Measurements from ENCODE around the gene IL9R. TPM values are rescaled to one million over a fixed set of nuclear protein-coding genes. Genes with fewer than 3 reads are reported as not detected.
"Not testable (repeated sequence)": the region's sequence is repeated elsewhere in the genome, so short reads cannot be mapped to it uniquely, and the experiment has no call there.

Gene IL9R
- total RNA-seq, 1 experiment from 2014 or later, result not detected

- H3K27me3 ChIP-seq (ENCODE audit: low read length); BruUV-seq (replicated peaks); POLR2A ChIA-PET (ENCODE audit: unreplicated experiment); H3K79me2 ChIP-seq (ENCODE audit: low read length); intact Hi-C loops (cut with micrococcal nuclease); H4K20me1 ChIP-seq (ENCODE audit: low read length); CTCF ChIA-PET; ATAC-seq; H3K27ac ChIP-seq (ENCODE audit: low read length); H3K36me3 ChIP-seq (ENCODE audit: low read depth, low read length); H3K9me2 ChIP-seq (replicated peaks; ENCODE audit: low read length); H3F3A ChIP-seq (ENCODE audit: low read length, unreplicated experiment); H3K4me1 ChIP-seq (ENCODE audit: insufficient read depth, low read length); H3K9me3 ChIP-seq (ENCODE audit: low read length); H3K9ac ChIP-seq (ENCODE audit: low read length): not testable (repeated sequence)
- Histone ChIP-seq H3K4me3 (ENCODE audit: low read length) (0 out of 2 replicates have a peak overlapping the region, but pooled peaks have one; percentile 15), H2AFZ (ENCODE audit: low read length) (peak overlapping the region; percentile 55; the same call in 1 of the 2 replicates), H3K4me2 (ENCODE audit: low read length) (peak overlapping the region; percentile 60)
- DNase-seq, result peak; percentile 36
- TF ChIP-seq CTCF (conservative IDR thresholded peaks at IDR 0.05; ENCODE audit: low read depth, low read length), result peak; percentile 43; the same call in 1 of the 2 replicates
Measured at GRCh38 chrX:155971658-155972057, 25.8 kb upstream of the IL9R start.

- intact Hi-C loops (cut with micrococcal nuclease); H3K4me1 ChIP-seq (ENCODE audit: insufficient read depth, low read length); POLR2A ChIA-PET (ENCODE audit: unreplicated experiment); DNase-seq; ATAC-seq; H3F3A ChIP-seq (ENCODE audit: low read length, unreplicated experiment); H3K9me2 ChIP-seq (replicated peaks; ENCODE audit: low read length); H3K9me3 ChIP-seq (ENCODE audit: low read length); H3K4me3 ChIP-seq (ENCODE audit: low read length); H3K9ac ChIP-seq (ENCODE audit: low read length); H2AFZ ChIP-seq (ENCODE audit: low read length); CTCF ChIA-PET; H3K79me2 ChIP-seq (ENCODE audit: low read length); BruUV-seq (replicated peaks); H4K20me1 ChIP-seq (ENCODE audit: low read length); H3K4me2 ChIP-seq (ENCODE audit: low read length); H3K27ac ChIP-seq (ENCODE audit: low read length); H3K27me3 ChIP-seq (ENCODE audit: low read length); H3K36me3 ChIP-seq (ENCODE audit: low read depth, low read length): not testable (repeated sequence)
Measured at GRCh38 chrX:155972241-155972640, 25.3 kb upstream of the IL9R start.

- H3K27ac ChIP-seq (ENCODE audit: low read length), result no peak overlapping the region
- no peaks in the 10 kb centered on the region for H3F3A ChIP-seq (ENCODE audit: low read length, unreplicated experiment)
- intact Hi-C loops (cut with micrococcal nuclease), result no loop called here
- no peak overlapping the region for H3K4me2 ChIP-seq (ENCODE audit: low read length)
- no peaks in the 10 kb centered on the region for H4K20me1 ChIP-seq (ENCODE audit: low read length)
- H3K4me3 ChIP-seq (ENCODE audit: low read length), result no peak overlapping the region
- no peak overlapping the region for H2AFZ ChIP-seq (ENCODE audit: low read length)
- POLR2A ChIA-PET (ENCODE audit: unreplicated experiment), result no interaction called here
- BruUV-seq (replicated peaks), result no TSS peak
- CTCF ChIA-PET, result no interaction called here
- no peak for ATAC-seq
- no peaks in the 10 kb centered on the region for H3K36me3 ChIP-seq (ENCODE audit: low read depth, low read length)
- DNase-seq, result no peak
- H3K9me2 ChIP-seq (replicated peaks; ENCODE audit: low read length), result no peaks in the 10 kb centered on the region
- no peak overlapping the region for H3K9ac ChIP-seq (ENCODE audit: low read length)
- TF ChIP-seq EZH2phosphoT487 (IDR thresholded peaks at IDR 0.05; ENCODE audit: borderline replicate concordance, low read length) (no peak), CTCF (conservative IDR thresholded peaks at IDR 0.05; ENCODE audit: low read depth, low read length) (no peak), EZH2 (IDR thresholded peaks at IDR 0.05; ENCODE audit: low read length, unreplicated experiment) (no peak)
- H3K27me3 ChIP-seq (ENCODE audit: low read length), result no peaks in the 10 kb centered on the region
- no peaks in the 10 kb centered on the region for H3K9me3 ChIP-seq (ENCODE audit: low read length)
- H3K79me2 ChIP-seq (ENCODE audit: low read length), result no peaks in the 10 kb centered on the region
- H3K4me1 ChIP-seq (ENCODE audit: insufficient read depth, low read length), result no peaks in the 10 kb centered on the region
Measured at GRCh38 chrX:155983326-155983725, 14.2 kb upstream of the IL9R start.

All from PC-3 (cell line).